Large intestine (tissue), 3 donors: ENCODE data around the gene ACTL6B. TPM values are rescaled to one million over a fixed set of nuclear protein-coding genes. Genes with fewer than 3 reads are reported as not detected.

Experiments used
- DNase-seq, 2 donors: peaks; one replicate each; pipeline versions ENCODE4 v3.0.0 to v3.0.0-alpha.2; 2013
- H3K27ac ChIP-seq: one replicate; pipeline ENCODE4 v1.5.1; 2013; ENCODE audit warnings: low read length
- H3K27me3 ChIP-seq: 2 replicates; pipeline ENCODE4 v1.6.1; 2013; ENCODE audit warnings: low read length; ENCODE audit not compliant: control insufficient read depth, insufficient read depth
- H3K36me3 ChIP-seq: 2 replicates; pipeline ENCODE4 v1.6.1; 2013; ENCODE audit warnings: low read length; ENCODE audit not compliant: control insufficient read depth, insufficient read depth
- H3K4me1 ChIP-seq: one replicate; pipeline ENCODE4 v1.6.1; 2013; ENCODE audit warnings: low read length; ENCODE audit not compliant: control insufficient read depth, insufficient read depth
- H3K4me3 ChIP-seq: one replicate; pipeline ENCODE4 v1.5.1; 2013; ENCODE audit warnings: low read length
- H3K9me3 ChIP-seq: one replicate; pipeline ENCODE4 v1.6.1; 2013; ENCODE audit warnings: mild to moderate bottlenecking, low read depth, low read length, moderate library complexity; ENCODE audit not compliant: control insufficient read depth
- WGBS: methylation state at CpG from one replicate; pipeline ENCODE4 v1.1.5; 2013; ENCODE audit warnings: low lambda C conversion rate; ENCODE audit not compliant: insufficient coverage; 5-methylcytosine and 5-hydroxymethylcytosine counted together
- polyA plus RNA-seq: library from polyadenylated mRNA; unstranded; fragments of 120-200 nt; gene quantifications from one replicate; pipeline ENCODE4 v1.2.1, GENCODE V29; 2013

Gene ACTL6B
- polyA plus RNA-seq, 1 donor = 2.9 TPM

DNA sequence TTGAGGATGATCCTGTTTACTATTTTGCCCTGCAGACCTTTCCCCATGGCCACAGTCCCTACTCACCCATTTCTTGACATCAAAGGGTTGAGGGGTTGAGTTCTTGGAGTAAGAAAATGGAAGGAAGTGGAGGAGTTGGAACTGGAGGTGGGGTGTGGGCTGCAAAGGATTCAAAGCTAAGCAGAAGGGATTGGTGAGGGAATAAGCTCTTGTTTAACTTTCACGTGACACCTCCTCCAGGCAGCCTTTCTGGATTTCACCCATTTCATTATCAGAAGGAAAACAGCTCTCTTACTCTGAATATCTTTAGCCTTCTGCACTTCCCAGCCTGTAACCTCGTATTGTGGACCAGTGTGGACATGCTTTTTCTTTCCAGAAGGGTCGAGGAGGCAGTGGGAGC, 30.2 kb downstream of the ACTL6B start:
- no peak overlapping the region for H3K27ac ChIP-seq
- no peaks in the 10 kb centered on the region for H3K9me3 ChIP-seq
- no peak overlapping the region for H3K4me3 ChIP-seq
- H3K27me3 ChIP-seq = no peaks in the 10 kb centered on the region
- no peak for DNase-seq
- H3K36me3 ChIP-seq = no peaks in the 10 kb centered on the region
- no CpG with 5 or more reads among the region's 3 CpGs for WGBS
- peaks cover 6% of the 10 kb centered on the region for H3K4me1 ChIP-seq

DNA sequence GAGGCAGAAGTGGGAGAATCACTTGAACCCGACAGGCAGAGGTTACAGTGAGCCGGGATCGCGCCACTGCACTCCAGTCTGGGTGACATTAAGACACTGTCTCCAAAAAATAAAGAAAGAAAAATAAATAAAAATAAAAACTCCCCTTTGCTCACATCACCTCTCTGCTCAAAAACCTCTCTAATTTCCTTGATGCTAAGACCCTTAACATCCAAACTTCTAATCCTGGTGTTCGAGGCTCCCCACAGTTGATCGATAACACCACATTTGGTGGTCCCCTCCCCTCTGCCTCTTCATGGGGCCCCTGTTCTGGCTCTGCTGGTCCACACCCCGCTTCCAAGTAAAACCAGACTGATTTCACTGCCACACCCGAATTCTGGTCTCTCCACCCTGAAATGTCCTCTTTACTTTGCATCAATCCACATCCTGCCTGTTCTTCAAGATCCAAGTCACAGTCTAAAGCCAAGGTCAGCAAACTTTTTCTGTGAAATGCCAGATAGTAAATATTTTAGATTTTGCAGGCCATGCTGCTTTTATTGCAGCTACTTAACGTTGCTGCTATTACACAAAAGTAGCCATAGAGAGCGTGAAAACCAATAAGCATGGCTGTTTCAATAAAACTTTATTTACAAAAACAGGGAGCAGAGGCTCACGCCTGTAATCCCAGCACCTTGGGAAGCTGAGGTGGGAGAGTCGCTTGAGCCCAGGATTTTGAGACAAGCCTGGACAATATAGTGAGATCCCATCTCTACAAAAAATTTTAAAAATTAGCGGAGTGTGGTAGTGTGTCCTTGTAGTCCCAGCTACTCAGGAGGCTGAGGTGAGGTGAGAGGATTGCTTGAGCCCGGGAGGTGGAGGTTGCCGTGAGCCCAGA, 32.1 kb downstream of the ACTL6B start:
- Histone ChIP-seq H3K4me1 (peaks cover 6% of the 10 kb centered on the region), H3K27ac (no peak overlapping the region), H3K36me3 (no peaks in the 10 kb centered on the region), H3K9me3 (no peaks in the 10 kb centered on the region), H3K27me3 (no peaks in the 10 kb centered on the region), H3K4me3 (no peak overlapping the region)
- no peak for DNase-seq
- 40% methylated on average over 1 of the region's 15 CpGs for WGBS

DNA sequence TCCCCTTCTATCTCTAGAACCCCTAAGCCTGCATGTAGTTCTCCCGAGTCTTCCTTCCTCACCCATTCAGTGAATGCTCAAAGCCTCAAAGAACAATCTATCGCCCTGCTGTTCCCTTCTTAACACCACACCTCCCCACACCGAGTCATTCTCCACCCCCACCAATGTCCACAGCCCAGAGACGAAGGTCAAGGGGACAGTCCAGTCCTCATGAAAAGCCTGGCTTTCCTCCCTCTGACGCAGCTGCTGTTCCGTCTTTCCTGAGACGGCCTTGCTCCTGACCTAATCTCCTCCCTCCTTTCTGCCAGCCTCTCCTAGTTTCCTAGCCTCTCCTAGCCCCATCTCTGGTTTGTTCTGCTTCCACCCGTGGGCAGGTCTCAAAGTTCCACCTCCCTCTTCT, 34.7 kb downstream of the ACTL6B start:
- H3K4me3 ChIP-seq = no peak overlapping the region
- no peaks in the 10 kb centered on the region for H3K36me3 ChIP-seq
- WGBS = 83% methylated on average over 2 of the region's 8 CpGs
- H3K27me3 ChIP-seq = no peaks in the 10 kb centered on the region
- H3K4me1 ChIP-seq = peaks cover 3% of the 10 kb centered on the region
- H3K9me3 ChIP-seq = no peaks in the 10 kb centered on the region
- H3K27ac ChIP-seq = no peak overlapping the region
- DNase-seq = no peak

DNA sequence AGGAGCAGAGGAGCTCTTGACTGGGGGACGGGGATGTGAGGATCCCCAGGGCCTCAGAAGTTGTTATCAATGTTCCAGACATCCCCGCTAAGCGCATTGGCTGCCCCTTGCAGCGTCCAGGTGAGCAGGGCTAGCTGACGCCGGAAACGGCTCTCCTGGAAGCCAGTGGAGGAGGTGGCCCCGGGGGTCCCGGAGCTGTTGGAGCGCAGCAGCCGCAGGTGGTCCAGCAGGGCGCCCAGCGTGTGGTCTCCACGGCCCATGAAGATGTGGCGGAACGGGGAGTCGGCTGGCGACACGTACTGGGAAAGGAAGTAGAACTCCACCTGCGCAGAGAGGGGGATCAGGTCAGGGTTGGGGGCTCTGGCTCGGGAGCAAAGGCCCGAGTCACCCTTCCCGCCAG, 35.4 kb downstream of the ACTL6B start:
- Histone ChIP-seq H3K9me3 (no peaks in the 10 kb centered on the region), H3K27ac (no peak overlapping the region), H3K36me3 (no peaks in the 10 kb centered on the region), H3K4me1 (no peaks in the 10 kb centered on the region), H3K27me3 (no peaks in the 10 kb centered on the region), H3K4me3 (no peak overlapping the region)
- DNase-seq = no peak
- WGBS = no CpG with 5 or more reads among the region's 23 CpGs

DNA sequence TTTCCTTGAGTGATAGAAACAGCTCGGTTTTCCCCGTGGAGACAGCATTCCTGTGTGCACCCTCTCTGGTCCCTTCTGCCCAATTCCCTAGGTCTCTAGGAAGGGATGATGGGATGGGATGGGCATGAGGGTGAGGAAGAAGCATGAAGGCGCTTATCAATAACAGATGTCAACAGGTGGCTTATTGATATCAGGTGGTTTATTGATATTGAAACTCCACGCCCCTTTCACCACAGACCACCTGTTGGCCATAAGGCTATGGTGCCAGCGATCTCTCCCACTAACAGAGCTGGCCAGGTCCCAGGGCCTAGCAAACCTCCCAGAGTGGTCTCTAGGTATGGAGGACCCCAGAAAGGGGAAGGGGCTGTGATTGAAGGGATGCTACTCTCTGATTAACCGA, 36.0 kb downstream of the ACTL6B start:
- Histone ChIP-seq H3K4me3 (no peak overlapping the region), H3K27ac (no peak overlapping the region), H3K27me3 (no peaks in the 10 kb centered on the region), H3K4me1 (no peaks in the 10 kb centered on the region), H3K36me3 (no peaks in the 10 kb centered on the region), H3K9me3 (no peaks in the 10 kb centered on the region)
- DNase-seq = no peak
- WGBS = no CpG with 5 or more reads among the region's 6 CpGs

DNA sequence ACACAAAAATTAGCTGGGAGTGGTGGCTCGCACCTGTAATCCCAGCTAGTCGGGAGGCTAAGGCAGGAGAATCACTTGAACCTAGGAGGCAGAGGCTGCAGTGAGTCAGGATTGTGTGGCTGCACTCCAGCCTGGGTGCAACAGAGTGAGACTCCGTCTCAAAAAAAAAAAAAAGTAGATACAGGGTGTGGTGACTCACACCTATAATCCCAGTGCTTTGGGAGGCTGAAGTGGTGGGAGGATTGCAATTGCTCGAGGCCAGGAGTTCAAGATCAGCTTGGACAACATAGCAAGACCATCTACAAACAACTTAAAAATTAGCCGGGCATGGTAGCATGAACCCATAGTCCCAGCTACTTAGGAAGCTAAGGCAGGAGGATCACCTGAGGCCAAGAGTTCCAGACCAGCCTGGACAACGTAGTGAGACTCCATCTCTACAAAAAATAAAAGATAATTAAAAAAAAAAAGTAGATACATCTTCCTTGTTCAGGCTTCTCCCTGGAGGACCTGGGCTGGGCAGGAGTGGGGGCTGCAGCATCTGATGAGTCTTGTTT, 41.9 kb downstream of the ACTL6B start:
- no peak overlapping the region for H3K4me3 ChIP-seq
- no CpG with 5 or more reads among the region's 6 CpGs for WGBS
- H3K27me3 ChIP-seq = no peaks in the 10 kb centered on the region
- DNase-seq = no peak
- H3K9me3 ChIP-seq = no peaks in the 10 kb centered on the region
- H3K27ac ChIP-seq = no peak overlapping the region
- H3K36me3 ChIP-seq = no peaks in the 10 kb centered on the region
- peaks cover 3% of the 10 kb centered on the region for H3K4me1 ChIP-seq

DNA sequence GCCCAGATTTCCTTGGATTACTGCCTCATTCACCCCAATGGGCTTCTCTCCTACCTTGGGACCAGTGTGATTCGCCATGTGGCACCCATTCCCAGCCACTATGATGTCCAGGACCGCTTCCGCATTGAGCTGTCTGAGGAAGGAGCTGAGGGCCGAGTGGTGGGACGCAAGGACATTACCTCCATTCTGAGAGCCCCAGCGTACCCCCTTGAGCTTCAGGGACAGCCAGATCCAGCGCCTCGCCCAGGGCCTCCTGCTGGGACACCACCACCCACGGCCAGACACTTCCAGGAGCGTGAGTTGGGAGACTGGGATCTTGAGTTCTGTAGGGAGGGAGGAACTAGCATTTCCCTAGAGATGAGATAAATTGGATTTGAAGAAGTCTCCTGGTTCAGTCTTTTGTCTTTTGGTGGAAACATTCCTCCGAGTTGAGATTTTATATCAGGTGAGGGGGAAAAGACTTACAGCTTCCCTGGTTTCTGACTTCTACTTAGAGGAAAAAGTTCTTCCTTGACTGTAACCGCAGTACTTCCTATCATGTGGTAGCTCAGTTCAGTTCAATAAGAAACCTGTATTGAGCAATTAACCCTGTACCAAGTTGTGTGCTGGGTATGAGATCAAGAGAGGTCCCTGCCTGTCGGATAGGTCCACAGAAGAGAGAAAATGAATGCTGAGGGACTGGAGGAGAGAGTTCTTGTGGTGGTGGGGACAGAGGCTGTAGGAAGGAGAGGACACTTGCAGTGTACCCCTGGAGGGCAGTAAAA, 42.7 kb downstream of the ACTL6B start:
- Histone ChIP-seq H3K27me3 (no peaks in the 10 kb centered on the region), H3K4me1 (peaks cover 3% of the 10 kb centered on the region), H3K36me3 (no peaks in the 10 kb centered on the region), H3K4me3 (no peak overlapping the region), H3K9me3 (no peaks in the 10 kb centered on the region), H3K27ac (no peak overlapping the region)
- no peak for DNase-seq
- no CpG with 5 or more reads among the region's 13 CpGs for WGBS

DNA sequence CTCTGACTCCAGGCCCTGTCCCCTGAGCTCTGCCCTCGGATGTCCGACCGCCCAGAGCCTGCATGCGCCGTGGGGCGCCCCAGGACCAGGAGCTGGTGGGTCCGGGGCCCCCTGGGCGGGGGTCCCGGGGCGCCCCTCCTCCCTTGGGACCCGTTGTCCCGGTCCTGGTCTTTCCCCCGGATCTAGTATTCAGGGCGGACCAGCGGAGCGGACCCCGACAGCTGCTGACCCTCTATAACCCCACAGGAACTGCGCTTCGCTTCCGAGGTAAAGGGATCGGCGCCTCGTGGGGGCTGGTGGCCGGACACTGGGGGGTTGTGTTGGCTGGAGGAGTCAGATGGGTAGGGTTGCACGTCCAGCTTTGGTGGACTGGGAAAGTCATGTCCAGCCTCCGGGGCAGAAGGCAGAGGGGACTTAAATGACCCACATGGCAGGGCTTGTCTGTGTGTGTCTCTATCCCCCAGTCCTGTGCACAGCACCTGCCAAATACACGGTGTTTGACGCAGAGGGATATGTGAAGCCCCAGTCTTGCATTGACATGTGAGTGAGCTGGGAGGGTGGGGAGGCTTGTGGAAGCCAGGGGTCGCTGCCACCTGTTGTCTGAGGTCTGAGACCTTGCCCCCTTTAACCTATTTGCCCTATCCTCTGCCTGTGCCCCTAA, 43.4 kb downstream of the ACTL6B start:
- no CpG with 5 or more reads among the region's 29 CpGs for WGBS
- peak in 1 of 2 donors; percentile 36 for DNase-seq
- H3K27ac ChIP-seq = peak overlapping the region; percentile 98

DNA sequence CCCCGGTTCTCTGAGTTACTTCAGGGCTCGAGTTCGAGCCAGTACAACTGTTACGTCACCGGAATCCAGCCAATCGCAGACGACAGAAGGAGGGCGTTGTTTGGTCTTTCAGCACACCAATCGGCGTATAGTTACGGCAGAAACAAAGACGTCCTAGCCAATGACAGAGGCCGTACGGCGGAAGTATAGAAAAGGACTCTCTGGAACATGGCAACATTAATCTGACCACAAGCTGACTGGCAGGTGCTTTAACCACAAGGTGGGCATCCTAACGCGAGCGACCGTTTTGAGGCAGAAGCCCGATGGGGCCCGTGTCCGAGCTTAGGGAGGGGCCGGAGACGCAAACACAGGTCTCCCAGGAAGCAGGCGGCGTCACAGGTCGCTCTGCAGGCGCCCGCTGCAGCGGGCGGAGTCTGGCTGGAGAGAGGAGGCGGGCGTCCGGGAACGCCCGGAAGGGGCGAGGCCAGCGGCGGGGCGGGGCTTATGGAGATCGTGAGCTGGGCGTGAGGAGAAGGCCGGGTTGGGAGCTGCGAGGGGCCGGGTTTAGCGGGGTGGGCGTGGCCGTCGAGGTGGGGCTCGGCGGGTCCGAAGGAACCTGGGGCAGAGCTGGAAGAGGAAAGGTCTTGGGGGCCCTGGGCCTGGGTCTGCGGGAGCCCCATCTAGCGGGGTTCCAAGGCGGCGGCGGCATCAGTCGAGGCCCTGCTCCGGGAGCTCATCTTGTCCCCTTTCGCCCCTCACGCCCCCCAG, 44.1 kb downstream of the ACTL6B start, which contains the start of gene MOSPD3:
MOSPD3 (plus strand) TSS at position 558 of the 747 bp plus-strand sequence. CDS start 252 bp downstream, outside the sequence.
- Histone ChIP-seq H3K9me3 (no peaks in the 10 kb centered on the region), H3K27me3 (no peaks in the 10 kb centered on the region), H3K4me1 (peaks cover 3% of the 10 kb centered on the region), H3K36me3 (no peaks in the 10 kb centered on the region), H3K4me3 (peak within 1 kb of the TSS; percentile 67), H3K27ac (peak within 1 kb of the TSS; percentile 98)
- DNase-seq = peak; percentile 99
- no CpG with 5 or more reads among the region's 61 CpGs for WGBS

More for the DNA sequence above, 43.4 kb downstream of the ACTL6B start:
- peak overlapping the region; percentile 67 for H3K4me3 ChIP-seq
- no peaks in the 10 kb centered on the region for H3K36me3 ChIP-seq
- peaks cover 3% of the 10 kb centered on the region for H3K4me1 ChIP-seq
- no peaks in the 10 kb centered on the region for H3K27me3 ChIP-seq
- no peaks in the 10 kb centered on the region for H3K9me3 ChIP-seq
